ENCODE results near the gene EPN1. TPM values are rescaled to one million over a fixed set of nuclear protein-coding genes. Genes with fewer than 3 reads are reported as not detected.
A peak's percentile ranks its signal among the peaks of the same experiment; 100 is the strongest.

The EPN1 gene
- total and polyA plus RNA-seq, 2 of the 13 experiments (the other 11 are each of a cell fraction or from before 2014, with no cell fraction given), result 28.9 to 31.7 TPM

DNA sequence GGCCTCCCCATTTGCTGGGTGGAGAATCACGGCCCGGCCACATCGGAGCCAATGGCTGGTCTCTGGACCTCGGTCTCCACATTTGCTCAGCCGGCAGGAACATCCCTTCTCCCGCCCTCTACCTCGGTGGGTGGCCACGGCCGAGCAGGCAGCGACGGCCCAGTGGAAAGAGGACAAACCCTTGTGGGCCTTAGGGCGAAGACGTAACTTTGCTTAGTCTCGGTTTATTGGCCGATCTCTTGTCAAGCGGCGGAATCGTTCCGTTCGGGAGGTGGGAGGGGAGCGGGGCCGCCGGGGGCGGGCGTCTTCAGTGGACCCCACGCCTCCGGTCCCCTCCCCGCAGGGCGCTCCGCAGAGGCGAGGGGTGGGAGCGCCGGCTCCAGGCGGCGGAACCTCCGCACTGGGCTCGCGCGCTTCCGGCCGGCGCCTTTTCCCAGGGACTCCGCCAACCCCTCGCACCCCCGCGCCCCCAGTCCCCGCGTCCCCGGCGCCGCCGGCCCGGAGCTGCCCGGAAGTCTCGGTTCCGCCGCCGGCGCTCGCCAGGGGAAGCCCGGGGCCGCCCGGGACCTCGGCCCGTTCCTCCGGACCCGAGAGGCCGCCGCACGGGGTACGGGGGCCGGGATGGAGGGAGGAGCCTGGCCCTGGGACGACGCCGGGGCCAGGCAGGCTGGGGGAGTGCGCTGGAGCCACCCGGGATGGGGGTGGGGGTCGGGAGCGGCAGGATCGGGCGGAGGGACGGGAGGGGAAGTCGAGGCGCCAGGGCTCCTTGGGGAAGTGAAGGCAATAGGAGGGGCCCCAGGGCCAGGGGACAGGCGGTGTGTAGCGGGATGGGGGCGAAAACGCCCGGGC is 34.2 kb upstream of the EPN1 start, which contains the start of gene ZNF580 (continued):
- TF ChIP-seq, protein P1, sequence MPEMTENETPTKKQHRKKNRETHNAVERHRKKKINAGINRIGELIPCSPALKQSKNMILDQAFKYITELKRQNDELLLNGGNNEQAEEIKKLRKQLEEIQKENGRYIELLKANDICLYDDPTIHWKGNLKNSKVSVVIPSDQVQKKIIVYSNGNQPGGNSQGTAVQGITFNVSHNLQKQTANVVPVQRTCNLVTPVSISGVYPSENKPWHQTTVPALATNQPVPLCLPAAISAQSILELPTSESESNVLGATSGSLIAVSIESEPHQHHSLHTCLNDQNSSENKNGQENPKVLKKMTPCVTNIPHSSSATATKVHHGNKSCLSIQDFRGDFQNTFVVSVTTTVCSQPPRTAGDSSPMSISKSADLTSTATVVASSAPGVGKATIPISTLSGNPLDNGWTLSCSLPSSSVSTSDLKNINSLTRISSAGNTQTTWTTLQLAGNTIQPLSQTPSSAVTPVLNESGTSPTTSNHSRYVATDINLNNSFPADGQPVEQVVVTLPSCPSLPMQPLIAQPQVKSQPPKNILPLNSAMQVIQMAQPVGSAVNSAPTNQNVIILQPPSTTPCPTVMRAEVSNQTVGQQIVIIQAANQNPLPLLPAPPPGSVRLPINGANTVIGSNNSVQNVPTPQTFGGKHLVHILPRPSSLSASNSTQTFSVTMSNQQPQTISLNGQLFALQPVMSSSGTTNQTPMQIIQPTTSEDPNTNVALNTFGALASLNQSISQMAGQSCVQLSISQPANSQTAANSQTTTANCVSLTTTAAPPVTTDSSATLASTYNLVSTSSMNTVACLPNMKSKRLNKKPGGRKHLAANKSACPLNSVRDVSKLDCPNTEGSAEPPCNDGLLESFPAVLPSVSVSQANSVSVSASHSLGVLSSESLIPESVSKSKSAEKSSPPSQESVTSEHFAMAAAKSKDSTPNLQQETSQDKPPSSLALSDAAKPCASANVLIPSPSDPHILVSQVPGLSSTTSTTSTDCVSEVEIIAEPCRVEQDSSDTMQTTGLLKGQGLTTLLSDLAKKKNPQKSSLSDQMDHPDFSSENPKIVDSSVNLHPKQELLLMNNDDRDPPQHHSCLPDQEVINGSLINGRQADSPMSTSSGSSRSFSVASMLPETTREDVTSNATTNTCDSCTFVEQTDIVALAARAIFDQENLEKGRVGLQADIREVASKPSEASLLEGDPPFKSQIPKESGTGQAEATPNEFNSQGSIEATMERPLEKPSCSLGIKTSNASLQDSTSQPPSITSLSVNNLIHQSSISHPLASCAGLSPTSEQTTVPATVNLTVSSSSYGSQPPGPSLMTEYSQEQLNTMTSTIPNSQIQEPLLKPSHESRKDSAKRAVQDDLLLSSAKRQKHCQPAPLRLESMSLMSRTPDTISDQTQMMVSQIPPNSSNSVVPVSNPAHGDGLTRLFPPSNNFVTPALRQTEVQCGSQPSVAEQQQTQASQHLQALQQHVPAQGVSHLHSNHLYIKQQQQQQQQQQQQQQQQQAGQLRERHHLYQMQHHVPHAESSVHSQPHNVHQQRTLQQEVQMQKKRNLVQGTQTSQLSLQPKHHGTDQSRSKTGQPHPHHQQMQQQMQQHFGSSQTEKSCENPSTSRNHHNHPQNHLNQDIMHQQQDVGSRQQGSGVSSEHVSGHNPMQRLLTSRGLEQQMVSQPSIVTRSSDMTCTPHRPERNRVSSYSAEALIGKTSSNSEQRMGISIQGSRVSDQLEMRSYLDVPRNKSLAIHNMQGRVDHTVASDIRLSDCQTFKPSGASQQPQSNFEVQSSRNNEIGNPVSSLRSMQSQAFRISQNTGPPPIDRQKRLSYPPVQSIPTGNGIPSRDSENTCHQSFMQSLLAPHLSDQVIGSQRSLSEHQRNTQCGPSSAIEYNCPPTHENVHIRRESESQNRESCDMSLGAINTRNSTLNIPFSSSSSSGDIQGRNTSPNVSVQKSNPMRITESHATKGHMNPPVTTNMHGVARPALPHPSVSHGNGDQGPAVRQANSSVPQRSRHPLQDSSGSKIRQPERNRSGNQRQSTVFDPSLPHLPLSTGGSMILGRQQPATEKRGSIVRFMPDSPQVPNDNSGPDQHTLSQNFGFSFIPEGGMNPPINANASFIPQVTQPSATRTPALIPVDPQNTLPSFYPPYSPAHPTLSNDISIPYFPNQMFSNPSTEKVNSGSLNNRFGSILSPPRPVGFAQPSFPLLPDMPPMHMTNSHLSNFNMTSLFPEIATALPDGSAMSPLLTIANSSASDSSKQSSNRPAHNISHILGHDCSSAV (CRISPR knock-in tag; IDR thresholded peaks at IDR 0.05; ENCODE audit: borderline replicate concordance), result no peak
- TF ChIP-seq BRD4 (CRISPR knock-in tag; IDR thresholded peaks at IDR 0.05) (peak; percentile 30; the same call in 1 of the 2 replicates), MIXL1 (CRISPR knock-in tag; IDR thresholded peaks at IDR 0.05) (no peak), KAT8 (CRISPR knock-in tag; IDR thresholded peaks at IDR 0.05) (peak; percentile 54; the same call in 1 of the 2 replicates), POLR2AphosphoS2 (IDR thresholded peaks at IDR 0.05; ENCODE audit: low read depth, low read length) (no peak), ZNF232 (CRISPR knock-in tag; IDR thresholded peaks at IDR 0.05; ENCODE audit: borderline replicate concordance) (peak; percentile 59; the same call in 1 of the 2 replicates), ZNF343 (CRISPR knock-in tag; IDR thresholded peaks at IDR 0.05) (no peak), ZNF614 (CRISPR knock-in tag; IDR thresholded peaks at IDR 0.05; ENCODE audit: borderline replicate concordance) (no peak), AGO1 (IDR thresholded peaks at IDR 0.05; ENCODE audit: low read depth, low read length, poor library complexity, severe bottlenecking) (peak; percentile 97), MLLT10 (CRISPR knock-in tag; IDR thresholded peaks at IDR 0.05) (no peak), KDM3A (CRISPR knock-in tag; IDR thresholded peaks at IDR 0.05; ENCODE audit: low read depth) (no peak; the same call in 1 of the 2 replicates), PHF8 (CRISPR knock-in tag; IDR thresholded peaks at IDR 0.05) (peak; percentile 20; the same call in 1 of the 2 replicates), ZFYVE20 (CRISPR knock-in tag; IDR thresholded peaks at IDR 0.05; ENCODE audit: borderline replicate concordance, low read depth) (no peak), HNRNPLL (IDR thresholded peaks at IDR 0.05; ENCODE audit: low read depth, low read length, poor library complexity, severe bottlenecking) (peak; percentile 59)
- TF ChIP-seq, protein P2, sequence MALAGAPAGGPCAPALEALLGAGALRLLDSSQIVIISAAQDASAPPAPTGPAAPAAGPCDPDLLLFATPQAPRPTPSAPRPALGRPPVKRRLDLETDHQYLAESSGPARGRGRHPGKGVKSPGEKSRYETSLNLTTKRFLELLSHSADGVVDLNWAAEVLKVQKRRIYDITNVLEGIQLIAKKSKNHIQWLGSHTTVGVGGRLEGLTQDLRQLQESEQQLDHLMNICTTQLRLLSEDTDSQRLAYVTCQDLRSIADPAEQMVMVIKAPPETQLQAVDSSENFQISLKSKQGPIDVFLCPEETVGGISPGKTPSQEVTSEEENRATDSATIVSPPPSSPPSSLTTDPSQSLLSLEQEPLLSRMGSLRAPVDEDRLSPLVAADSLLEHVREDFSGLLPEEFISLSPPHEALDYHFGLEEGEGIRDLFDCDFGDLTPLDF (CRISPR knock-in tag; IDR thresholded peaks at IDR 0.05), result no peak; the same call in 1 of the 2 replicates
- TF ChIP-seq, protein P3, sequence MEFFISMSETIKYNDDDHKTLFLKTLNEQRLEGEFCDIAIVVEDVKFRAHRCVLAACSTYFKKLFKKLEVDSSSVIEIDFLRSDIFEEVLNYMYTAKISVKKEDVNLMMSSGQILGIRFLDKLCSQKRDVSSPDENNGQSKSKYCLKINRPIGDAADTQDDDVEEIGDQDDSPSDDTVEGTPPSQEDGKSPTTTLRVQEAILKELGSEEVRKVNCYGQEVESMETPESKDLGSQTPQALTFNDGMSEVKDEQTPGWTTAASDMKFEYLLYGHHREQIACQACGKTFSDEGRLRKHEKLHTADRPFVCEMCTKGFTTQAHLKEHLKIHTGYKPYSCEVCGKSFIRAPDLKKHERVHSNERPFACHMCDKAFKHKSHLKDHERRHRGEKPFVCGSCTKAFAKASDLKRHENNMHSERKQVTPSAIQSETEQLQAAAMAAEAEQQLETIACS (CRISPR knock-in tag; IDR thresholded peaks at IDR 0.05), result 0 out of 2 replicates have a peak, but pooled peaks have one; percentile 31
- TF ChIP-seq, protein P4, sequence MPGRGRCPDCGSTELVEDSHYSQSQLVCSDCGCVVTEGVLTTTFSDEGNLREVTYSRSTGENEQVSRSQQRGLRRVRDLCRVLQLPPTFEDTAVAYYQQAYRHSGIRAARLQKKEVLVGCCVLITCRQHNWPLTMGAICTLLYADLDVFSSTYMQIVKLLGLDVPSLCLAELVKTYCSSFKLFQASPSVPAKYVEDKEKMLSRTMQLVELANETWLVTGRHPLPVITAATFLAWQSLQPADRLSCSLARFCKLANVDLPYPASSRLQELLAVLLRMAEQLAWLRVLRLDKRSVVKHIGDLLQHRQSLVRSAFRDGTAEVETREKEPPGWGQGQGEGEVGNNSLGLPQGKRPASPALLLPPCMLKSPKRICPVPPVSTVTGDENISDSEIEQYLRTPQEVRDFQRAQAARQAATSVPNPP (CRISPR knock-in tag; IDR thresholded peaks at IDR 0.05), result 0 out of 2 replicates have a peak, but pooled peaks have one; percentile 31
